WERI-Rb-1 (cell line): Measurements from ENCODE around the gene PTPRCAP.

ENCODE experiments used
- DNase-seq: peaks from one replicate; pipeline ENCODE4 v3.0.0-alpha.2; 2020
- H3K27ac ChIP-seq: fragments of 250-450 bp; sonication (Bioruptor Pico); 2 replicates; pipeline ENCODE4 v1.5.1; 2020; ENCODE audit warnings: mild to moderate bottlenecking, moderate library complexity
- H3K27me3 ChIP-seq: fragments of 250-450 bp; sonication (Bioruptor Pico); 2 replicates; pipeline ENCODE4 v1.5.1; 2021; ENCODE audit warnings: mild to moderate bottlenecking, low read depth, moderate library complexity; ENCODE audit not compliant: insufficient read depth, severe bottlenecking
- H3K36me3 ChIP-seq: fragments of 250-450 bp; sonication (Bioruptor Pico); 2 replicates; pipeline ENCODE4 v1.5.1; 2020; ENCODE audit warnings: mild to moderate bottlenecking, moderate library complexity
- H3K4me3 ChIP-seq: 2 replicates; pipeline ENCODE4 v1.5.1; 2011; ENCODE audit warnings: low read depth, mild to moderate bottlenecking, control low read depth, low read length
- H3K9me3 ChIP-seq: fragments of 250-450 bp; sonication (Bioruptor Pico); 2 replicates; pipeline ENCODE4 v1.5.1; 2021; ENCODE audit warnings: mild to moderate bottlenecking, moderate library complexity; ENCODE audit not compliant: severe bottlenecking
- CTCF ChIP-seq: IDR thresholded peaks from 2 replicates; pipeline ENCODE4 v1.5.1; 2011; ENCODE audit warnings: low read depth, mild to moderate bottlenecking, control low read depth, inconsistent platforms, low read length

The PTPRCAP gene

GRCh38 chr11:67465189-67465510 is 27.7 kb upstream of the PTPRCAP start:
- no peak overlapping the region for H3K27ac ChIP-seq
- H3K9me3 ChIP-seq, result no peaks in the 10 kb centered on the region
- H3K4me3 ChIP-seq, result no peak overlapping the region
- H3K27me3 ChIP-seq, result no peaks in the 10 kb centered on the region
- no peak for TF ChIP-seq CTCF
- no peak for DNase-seq
- no peaks in the 10 kb centered on the region for H3K36me3 ChIP-seq

- DNase-seq, result no peak
Observed at GRCh38 chr11:67464411-67465188, 27.1 kb upstream of the PTPRCAP start.

GRCh38 chr11:67463680-67464410 is 26.4 kb upstream of the PTPRCAP start:
- TF ChIP-seq CTCF, result no peak
- H3K9me3 ChIP-seq, result no peaks in the 10 kb centered on the region
- H3K4me3 ChIP-seq, result no peak overlapping the region
- no peaks in the 10 kb centered on the region for H3K27me3 ChIP-seq
- no peak for DNase-seq
- no peaks in the 10 kb centered on the region for H3K36me3 ChIP-seq
- H3K27ac ChIP-seq, result no peak overlapping the region

More at GRCh38 chr11:67464411-67465188, 27.1 kb upstream of the PTPRCAP start:
- TF ChIP-seq CTCF, result no peak
- Histone ChIP-seq H3K27me3 (no peaks in the 10 kb centered on the region), H3K36me3 (no peaks in the 10 kb centered on the region), H3K9me3 (no peaks in the 10 kb centered on the region), H3K4me3 (no peak overlapping the region), H3K27ac (no peak overlapping the region)

GRCh38 chr11:67463186-67463585 is 25.7 kb upstream of the PTPRCAP start:
- Histone ChIP-seq H3K27me3 (no peaks in the 10 kb centered on the region), H3K4me3 (no peak overlapping the region), H3K27ac (no peak overlapping the region), H3K36me3 (no peaks in the 10 kb centered on the region), H3K9me3 (no peaks in the 10 kb centered on the region)
- no peak for TF ChIP-seq CTCF
- DNase-seq, result no peak

- no peaks in the 10 kb centered on the region for H3K9me3 ChIP-seq
- no peak for DNase-seq
- no peaks in the 10 kb centered on the region for H3K27me3 ChIP-seq
- H3K27ac ChIP-seq, result no peak overlapping the region
- no peaks in the 10 kb centered on the region for H3K36me3 ChIP-seq
- TF ChIP-seq CTCF, result no peak
- H3K4me3 ChIP-seq, result no peak overlapping the region
Observed at GRCh38 chr11:67458266-67458665, 20.8 kb upstream of the PTPRCAP start.
